GM12801 (cell line): ENCODE measurements around the gene P2RX6.

Experiments used
- TF ChIP-seq, protein P1 (sequence below): IDR thresholded peaks from one replicate; pipeline ENCODE4 v1.5.1; 2011; ENCODE audit warnings: control low read depth; ENCODE audit not compliant: insufficient read length; ENCODE audit errors: extremely low read depth

The P2RX6 gene

DNA sequence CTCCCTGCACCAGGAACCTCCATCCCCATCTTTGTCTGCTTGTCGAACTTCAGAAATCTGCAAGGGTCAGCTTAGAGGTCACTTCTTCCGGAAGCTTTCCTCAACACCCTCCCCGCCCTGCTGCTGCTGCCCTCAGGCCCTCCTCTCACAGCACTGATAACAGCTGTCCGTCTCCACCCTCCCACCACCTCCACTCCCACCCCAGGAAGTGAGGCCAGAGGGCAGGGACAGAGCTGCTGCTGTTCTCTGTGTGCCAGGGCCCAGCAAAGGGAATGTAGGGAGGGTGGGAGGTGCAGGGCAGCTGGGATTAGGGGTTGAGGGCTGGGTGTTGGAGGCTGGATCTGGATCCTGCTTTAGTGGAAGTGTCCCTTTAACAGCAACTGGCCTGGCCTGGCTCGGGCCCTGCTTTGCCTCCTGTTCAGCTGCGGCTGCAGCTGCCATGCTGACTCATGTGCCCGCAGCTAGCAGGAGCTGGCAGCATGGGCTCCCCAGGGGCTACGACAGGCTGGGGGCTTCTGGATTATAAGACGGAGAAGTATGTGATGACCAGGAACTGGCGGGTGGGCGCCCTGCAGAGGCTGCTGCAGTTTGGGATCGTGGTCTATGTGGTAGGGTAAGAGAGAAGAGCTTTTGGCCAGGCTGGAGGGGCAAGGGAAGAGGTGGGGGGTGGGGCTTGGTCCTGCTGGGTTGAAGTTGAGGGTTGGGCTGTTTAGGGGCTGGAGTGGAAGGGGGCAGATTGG lies at the start of gene P2RX6:
P2RX6 (plus strand) TSS at position 440 of the 740 bp plus-strand sequence; CDS start at position 450, 10 bp downstream.
- TF ChIP-seq, protein P1, sequence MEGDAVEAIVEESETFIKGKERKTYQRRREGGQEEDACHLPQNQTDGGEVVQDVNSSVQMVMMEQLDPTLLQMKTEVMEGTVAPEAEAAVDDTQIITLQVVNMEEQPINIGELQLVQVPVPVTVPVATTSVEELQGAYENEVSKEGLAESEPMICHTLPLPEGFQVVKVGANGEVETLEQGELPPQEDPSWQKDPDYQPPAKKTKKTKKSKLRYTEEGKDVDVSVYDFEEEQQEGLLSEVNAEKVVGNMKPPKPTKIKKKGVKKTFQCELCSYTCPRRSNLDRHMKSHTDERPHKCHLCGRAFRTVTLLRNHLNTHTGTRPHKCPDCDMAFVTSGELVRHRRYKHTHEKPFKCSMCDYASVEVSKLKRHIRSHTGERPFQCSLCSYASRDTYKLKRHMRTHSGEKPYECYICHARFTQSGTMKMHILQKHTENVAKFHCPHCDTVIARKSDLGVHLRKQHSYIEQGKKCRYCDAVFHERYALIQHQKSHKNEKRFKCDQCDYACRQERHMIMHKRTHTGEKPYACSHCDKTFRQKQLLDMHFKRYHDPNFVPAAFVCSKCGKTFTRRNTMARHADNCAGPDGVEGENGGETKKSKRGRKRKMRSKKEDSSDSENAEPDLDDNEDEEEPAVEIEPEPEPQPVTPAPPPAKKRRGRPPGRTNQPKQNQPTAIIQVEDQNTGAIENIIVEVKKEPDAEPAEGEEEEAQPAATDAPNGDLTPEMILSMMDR = no peak

DNA sequence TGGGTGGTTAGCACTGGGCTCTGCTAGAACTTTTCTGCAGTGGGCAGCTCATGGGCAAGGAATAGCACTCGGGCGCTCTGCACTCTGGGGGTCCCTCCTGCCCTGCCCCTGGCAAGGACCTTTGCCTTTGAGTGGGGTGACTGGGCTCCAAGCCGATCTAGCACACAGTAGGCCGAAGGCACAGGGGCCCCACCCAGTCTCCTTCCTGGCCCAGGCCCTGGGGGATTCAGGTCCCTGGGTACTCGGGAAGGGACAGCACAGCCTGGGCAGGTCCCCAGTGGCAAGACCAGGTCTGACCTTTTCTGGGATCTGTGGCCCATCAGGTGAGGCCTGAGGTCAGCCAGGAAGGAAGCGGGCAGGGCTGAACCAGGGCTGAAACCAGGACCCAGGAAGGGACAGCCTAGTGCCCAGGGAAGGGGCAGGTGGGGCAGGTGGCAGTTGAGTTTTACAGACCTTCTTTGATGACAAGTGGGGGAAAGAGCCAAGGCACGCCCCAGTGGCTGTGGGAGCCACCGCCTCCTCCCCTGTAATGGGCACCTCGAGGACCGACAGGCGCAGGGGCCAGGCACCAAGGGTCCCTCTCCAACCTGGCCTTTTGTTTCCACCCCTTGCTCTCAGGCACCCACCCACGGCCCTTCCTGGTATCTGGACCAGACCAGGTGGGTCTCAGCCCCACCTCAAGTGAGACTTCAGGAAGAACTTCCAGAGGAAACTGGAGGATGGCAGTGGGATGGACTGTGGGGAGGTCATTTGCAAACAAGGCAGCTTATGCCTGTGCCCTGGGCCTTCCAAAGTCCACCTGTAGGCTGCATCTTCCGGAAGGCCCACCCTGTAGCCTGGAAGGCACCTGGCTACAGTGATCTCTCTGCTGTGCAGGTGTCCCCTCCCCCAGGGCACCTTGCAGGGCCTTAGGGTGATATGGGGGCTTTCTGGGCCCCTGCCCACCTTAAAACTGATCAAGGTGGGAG lies 48.8 kb upstream of the P2RX6 start:
- TF ChIP-seq, protein P1 = no peak

DNA sequence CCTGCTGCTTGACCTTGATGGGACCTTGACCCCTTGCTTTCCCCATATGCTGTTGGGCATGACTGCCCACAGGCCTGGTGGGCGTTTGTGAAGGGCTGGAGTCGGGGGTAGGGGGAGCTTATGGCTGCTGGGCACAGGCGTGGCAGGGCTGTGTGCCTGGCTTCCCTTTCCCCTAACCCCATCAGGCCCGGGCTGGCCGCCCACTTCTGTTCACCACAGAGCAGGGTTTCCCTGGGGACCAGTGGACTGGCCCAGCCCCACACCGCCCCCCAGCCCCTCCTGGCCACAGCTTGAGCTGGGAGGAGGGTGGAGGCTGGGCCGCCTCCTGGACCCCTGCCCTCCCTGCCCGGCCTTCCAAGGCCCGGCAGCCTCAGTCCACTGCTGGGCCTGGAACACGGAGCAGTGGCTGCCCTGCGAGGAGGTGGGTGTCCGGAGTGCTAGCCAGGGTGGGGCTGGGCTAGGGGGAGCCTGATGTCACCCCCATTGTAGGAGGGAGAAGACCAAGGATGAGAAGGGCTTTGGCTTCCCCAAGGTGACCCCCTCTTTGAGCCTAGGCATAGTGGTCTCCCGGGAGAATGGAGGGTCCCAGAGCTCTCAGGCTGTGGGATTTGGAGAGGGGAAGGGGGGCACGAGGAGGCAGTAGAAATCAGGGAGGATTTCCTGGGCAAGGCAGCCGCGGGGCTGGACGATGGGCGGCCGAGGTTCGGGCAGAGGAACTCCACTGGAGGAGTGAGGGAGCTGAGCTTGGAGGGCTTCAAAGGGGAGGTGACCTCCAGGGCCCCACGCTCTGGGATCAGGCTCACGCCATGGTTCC lies 47.9 kb upstream of the P2RX6 start, which contains the start of gene AIFM3:
AIFM3 (plus strand) TSS at position 373 of the 814 bp plus-strand sequence. CDS start 690 bp downstream, outside the sequence.
- TF ChIP-seq, protein P1 = no peak

DNA sequence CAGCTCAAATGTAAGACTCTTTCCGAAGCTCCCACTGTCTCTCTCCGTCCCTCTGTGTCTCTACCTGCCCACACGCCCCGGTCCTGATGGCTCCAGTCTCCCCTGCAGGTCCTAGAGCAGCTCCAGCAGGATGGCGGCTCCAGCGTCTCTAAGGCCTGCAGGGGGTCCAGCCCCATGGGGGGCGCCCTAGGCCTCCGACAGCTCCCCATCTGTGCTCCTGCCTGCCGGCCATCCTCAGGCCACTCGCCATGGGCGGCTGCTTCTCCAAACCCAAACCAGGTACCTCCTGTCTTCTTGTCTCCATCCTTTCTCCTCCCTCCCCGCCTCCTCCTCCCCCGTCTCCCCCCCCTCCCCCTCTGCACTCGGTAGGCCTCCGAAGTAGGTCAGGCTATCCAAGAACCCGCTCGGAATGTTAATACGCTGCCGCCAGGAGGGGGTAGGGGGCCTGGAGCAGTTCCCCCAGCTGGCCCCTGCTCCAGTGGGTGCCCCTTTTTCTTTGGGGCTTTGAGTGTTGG lies 47.2 kb upstream of the P2RX6 start:
- TF ChIP-seq, protein P1 = no peak

DNA sequence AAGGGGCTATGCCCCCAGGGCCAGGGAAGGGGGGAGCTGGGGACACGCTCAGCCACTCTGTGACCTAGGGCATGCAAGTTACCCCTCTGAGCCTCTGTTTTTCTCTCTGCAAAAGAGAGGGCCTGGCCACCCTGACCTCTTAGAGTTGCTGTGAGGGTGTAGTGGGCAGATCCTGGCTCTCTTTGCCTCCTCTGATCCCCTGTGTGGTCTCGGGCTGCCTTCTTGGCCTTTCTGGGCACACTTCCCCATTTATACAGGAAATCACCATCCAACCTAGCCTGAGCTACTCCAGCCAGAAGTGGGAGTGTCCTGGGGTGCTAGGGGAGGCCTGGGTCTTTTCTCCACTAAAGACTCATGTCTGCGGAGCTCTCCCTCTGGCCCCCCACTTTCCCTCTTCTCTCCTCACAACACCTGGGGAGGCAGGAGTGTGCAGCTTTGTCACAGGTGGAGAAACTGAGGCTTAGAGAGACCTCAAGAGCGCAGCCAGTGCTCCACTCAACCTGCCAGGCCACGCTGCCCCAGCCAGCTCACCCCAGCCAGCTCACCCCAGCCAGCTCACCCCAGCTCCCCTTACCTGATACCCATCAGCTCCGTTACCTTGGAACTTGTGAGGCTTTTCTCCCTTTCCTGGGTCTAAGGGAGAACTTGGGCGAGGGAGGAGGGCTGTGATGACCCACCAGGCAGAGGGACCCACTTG lies 46.5 kb upstream of the P2RX6 start:
- TF ChIP-seq, protein P1 = no peak

DNA sequence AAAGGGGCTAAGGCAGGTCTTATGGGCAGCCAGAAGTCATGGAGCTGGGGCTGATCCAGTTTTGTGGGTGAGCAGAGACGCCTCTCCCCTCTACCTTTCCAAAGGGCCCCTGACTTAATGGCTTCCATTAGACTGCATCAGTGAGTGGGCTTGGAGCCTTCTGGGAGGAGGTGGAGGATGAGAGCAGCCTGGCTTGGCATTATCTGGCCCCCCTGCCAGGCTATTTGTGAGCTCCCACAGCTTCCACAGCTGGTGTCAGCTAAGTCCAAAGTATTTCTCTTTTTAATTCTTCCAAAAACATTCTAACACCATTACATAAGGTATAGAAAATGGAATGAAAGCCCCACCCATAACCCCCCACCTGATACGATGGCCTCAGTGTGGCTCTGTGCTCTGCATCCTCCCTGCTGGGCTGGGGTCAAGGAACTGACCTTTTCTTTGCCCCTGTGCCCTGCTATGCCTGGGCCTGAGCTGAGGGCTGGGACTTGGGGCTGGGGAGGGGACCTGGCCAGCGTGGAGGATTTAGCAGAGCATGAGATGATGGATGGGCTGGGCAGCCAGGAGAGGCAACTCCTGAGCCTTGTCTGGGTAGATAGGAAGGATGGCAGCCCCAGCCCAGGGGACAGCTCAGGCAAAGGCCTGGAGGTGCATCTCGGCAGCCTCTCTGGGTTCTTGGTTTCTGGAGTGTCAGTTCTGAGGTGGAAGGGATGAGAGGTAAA lies 43.9 kb upstream of the P2RX6 start:
- TF ChIP-seq, protein P1 = no peak
